HCT116 (cell line): ENCODE results near the gene RELA.

Source experiments
- CBX3 ChIP-seq: IDR thresholded peaks from 2 replicates; pipeline ENCODE4 v1.6.1; 2012; ENCODE audit warnings: low read depth
- CTCF ChIP-seq, 3 experiments: fragments of 200-600 bp in 1 of 3; sonication (generic) in 1 of 3; IDR thresholded peaks in 2 of 3; conservative IDR thresholded peaks in 1 of 3; 2 replicates each; pipeline ENCODE4 v1.5.1; 2012 to 2017; ENCODE audit warnings: low read depth in 2 of 3, low read length in 2 of 3, antibody characterized with exemption in 1 of 3, borderline replicate concordance in 1 of 3, control low read depth in 1 of 3, mild to moderate bottlenecking in 1 of 3, mixed read lengths in 1 of 3, mixed run types in 1 of 3, moderate library complexity in 1 of 3; ENCODE audit not compliant: insufficient read depth in 1 of 3
- EGR1 ChIP-seq: IDR thresholded peaks from 2 replicates; pipeline ENCODE4 v1.6.1; 2012; ENCODE audit warnings: low read depth
- EZH2 ChIP-seq: fragments of 200-600 bp; sonication (generic); IDR thresholded peaks from 2 replicates; pipeline ENCODE4 v1.6.1; 2017; ENCODE audit warnings: antibody characterized with exemption, mixed run types
- JUND ChIP-seq: IDR thresholded peaks from 2 replicates; pipeline ENCODE4 v1.6.1; 2012
- MAX ChIP-seq: IDR thresholded peaks from 2 replicates; pipeline ENCODE4 v1.6.1; 2012
- POLR2A ChIP-seq: IDR thresholded peaks from 2 replicates; pipeline ENCODE4 v1.7.0; 2011; ENCODE audit warnings: borderline replicate concordance; ENCODE audit not compliant: insufficient read depth, insufficient read length; ENCODE audit errors: extremely low read depth
- POLR2AphosphoS5 ChIP-seq: IDR thresholded peaks from 2 replicates; pipeline ENCODE4 v1.6.1; 2011; ENCODE audit warnings: mild to moderate bottlenecking, low read depth, low read length, moderate library complexity
- RAD21 ChIP-seq: IDR thresholded peaks from 2 replicates; pipeline ENCODE4 v1.6.1; 2012; ENCODE audit warnings: low read depth, mild to moderate bottlenecking
- SIN3A ChIP-seq: IDR thresholded peaks from 2 replicates; pipeline ENCODE4 v1.6.1; 2012; ENCODE audit warnings: low read depth
- YY1 ChIP-seq: IDR thresholded peaks from 2 replicates; pipeline ENCODE4 v1.6.1; 2011; ENCODE audit warnings: low read length, low read depth, moderate library complexity, mild to moderate bottlenecking; ENCODE audit not compliant: insufficient replicate concordance; ENCODE audit errors: extremely low read depth
- ZNF274 ChIP-seq: fragments of 200-500 bp; sonication (Bioruptor generic); IDR thresholded peaks from 2 replicates; pipeline ENCODE4 v1.6.1; 2014; ENCODE audit warnings: mild to moderate bottlenecking, low read depth, low read length, inconsistent platforms
- TF ChIP-seq, protein P1 (sequence below): IDR thresholded peaks from 2 replicates; pipeline ENCODE4 v1.6.1; 2012; ENCODE audit warnings: low read depth

DNA sequence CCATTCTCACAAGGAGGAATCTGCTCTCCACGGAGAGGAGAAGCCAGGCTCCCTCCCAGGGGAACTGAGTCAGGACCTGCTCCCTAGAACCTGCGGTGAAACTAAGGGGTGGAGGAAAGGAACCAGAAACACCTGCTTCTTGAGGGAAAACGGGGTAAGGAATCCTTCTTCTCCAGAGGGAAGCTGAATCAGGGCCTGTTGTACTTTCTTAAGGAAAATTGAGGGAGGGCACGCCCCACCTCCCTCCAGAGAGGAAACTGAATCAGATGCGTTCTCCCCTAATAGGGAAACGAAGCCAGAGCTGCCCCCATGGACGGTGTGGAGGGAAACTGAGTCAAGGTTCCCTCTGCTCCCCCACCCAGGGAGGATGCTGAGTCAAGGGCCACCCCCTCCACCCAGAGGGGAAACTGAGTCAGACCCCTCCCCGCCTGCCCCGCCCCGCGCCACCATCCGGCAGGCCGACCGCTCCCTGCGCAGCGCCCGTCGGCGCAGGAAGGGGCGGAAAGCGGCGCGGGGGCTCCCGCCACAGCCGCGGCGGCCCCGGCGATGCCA, 393 bp downstream of the RELA start:
- TF ChIP-seq EZH2 (no peak), POLR2A (no peak), CTCF (IDR thresholded peaks at IDR 0.05 in 2 of 3, conservative IDR thresholded peaks at IDR 0.05 in 1 of 3; ENCODE audit: borderline replicate concordance in 1 of 3, insufficient read depth in 1 of 3, low read depth in 2 of 3, low read length in 2 of 3) (no peak), RAD21 (no peak), CBX3 (no peak), SIN3A (no peak), YY1 (no peak), EGR1 (no peak), JUND (no peak), POLR2AphosphoS5 (no peak), MAX (no peak), ZNF274 (no peak)
- TF ChIP-seq, protein P1, sequence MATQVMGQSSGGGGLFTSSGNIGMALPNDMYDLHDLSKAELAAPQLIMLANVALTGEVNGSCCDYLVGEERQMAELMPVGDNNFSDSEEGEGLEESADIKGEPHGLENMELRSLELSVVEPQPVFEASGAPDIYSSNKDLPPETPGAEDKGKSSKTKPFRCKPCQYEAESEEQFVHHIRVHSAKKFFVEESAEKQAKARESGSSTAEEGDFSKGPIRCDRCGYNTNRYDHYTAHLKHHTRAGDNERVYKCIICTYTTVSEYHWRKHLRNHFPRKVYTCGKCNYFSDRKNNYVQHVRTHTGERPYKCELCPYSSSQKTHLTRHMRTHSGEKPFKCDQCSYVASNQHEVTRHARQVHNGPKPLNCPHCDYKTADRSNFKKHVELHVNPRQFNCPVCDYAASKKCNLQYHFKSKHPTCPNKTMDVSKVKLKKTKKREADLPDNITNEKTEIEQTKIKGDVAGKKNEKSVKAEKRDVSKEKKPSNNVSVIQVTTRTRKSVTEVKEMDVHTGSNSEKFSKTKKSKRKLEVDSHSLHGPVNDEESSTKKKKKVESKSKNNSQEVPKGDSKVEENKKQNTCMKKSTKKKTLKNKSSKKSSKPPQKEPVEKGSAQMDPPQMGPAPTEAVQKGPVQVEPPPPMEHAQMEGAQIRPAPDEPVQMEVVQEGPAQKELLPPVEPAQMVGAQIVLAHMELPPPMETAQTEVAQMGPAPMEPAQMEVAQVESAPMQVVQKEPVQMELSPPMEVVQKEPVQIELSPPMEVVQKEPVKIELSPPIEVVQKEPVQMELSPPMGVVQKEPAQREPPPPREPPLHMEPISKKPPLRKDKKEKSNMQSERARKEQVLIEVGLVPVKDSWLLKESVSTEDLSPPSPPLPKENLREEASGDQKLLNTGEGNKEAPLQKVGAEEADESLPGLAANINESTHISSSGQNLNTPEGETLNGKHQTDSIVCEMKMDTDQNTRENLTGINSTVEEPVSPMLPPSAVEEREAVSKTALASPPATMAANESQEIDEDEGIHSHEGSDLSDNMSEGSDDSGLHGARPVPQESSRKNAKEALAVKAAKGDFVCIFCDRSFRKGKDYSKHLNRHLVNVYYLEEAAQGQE: no peak
